ENCODE results near the gene IL12RB2.
"Not testable (repeated sequence)": the region's sequence is repeated elsewhere in the genome, so short reads cannot be mapped to it uniquely, and the experiment has no call there.

Gene IL12RB2

DNA sequence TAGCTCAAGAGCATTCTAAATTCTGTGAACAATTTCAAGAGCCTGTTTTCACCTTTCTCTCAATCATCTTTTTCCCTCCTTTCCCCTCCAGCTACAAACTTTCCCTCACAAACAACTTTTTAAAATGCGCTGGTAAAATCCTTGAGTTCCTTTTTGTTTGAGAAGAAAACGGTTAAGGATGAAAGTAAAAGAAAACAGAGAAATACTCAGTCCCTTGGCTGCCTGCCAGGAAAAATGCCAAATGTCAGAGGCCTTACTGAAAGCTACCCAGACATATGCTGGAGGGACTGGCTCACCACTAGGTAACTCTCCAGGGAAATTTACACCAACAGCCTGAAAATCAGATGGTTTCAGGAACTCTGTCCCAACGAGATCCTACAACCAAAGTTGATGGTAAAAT lies 133.5 kb downstream of the IL12RB2 start:
- peak; percentile 43 for DNase-seq (ENCODE audit: low read depth)
- H3K4me3 ChIP-seq (ENCODE audit: low read depth, low read length) = no peak overlapping the region
- no peak for TF ChIP-seq CTCF (IDR thresholded peaks at IDR 0.05; ENCODE audit: insufficient read depth, low read depth, low read length, missing control alignments)

GRCh38 chr1:67441739-67442281 lies 134.1 kb downstream of the IL12RB2 start:
- no peak for TF ChIP-seq CTCF (IDR thresholded peaks at IDR 0.05; ENCODE audit: insufficient read depth, low read depth, low read length, missing control alignments)
- H3K4me3 ChIP-seq (ENCODE audit: low read depth, low read length) = no peak overlapping the region
- DNase-seq (ENCODE audit: low read depth) = no peak

DNA sequence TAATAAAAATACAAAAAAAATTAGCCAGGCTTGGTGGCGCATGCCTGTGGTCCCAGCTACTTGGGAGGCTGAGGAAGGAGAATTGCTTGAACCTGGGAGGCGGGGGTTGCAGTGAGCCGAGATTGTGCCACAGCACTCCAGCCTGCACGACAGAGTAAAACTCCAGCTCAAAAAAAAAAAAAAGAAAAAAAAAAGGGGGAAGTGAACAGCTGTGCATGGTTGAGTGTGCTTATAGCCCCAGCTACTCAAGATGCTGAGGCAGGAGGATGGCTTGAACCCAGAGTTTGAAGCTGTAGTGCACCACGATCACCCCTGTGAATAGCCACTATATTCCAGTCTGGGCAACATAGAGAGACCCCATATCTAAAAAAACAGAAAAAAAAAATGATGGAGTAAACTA lies 138.3 kb downstream of the IL12RB2 start:
- not testable (repeated sequence) for H3K4me3 ChIP-seq (ENCODE audit: low read depth, low read length); DNase-seq (ENCODE audit: low read depth)
